HFF-Myc (cell line): ENCODE results near the gene TPM3.

Experiments used
- DNase-seq: peaks from one replicate; pipeline ENCODE4 v3.0.0-alpha.2; 2011; ENCODE audit warnings: low read depth; ENCODE audit errors: extremely low read depth
- H3K4me3 ChIP-seq: replicated peaks from 2 replicates; pipeline ENCODE4 v1.5.1; 2011; ENCODE audit warnings: low read depth, mild to moderate bottlenecking, control low read depth, low read length
- TF ChIP-seq, protein P1 (sequence below): IDR thresholded peaks from 2 replicates; pipeline ENCODE4 v1.5.1; 2012; ENCODE audit warnings: mild to moderate bottlenecking, low read depth, low read length, control low read depth; ENCODE audit errors: missing control alignments

TPM3 gene

DNA sequence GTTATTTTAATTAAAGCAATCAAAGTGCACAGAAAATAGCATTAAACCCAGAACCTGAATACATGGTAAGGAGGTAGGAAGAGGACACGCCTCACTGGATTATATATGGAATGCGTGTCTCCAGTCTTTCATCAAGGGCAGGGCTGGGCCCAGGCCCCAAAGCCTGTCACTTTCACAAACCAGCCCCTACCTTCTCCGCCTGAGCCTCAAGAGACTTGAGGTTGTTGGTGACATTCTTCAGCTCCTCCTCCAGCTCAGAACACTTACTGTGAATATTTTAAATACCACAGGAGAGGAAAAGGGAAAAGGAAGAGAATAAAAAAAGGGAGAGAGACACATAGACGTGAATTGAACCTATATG is 20.7 kb downstream of the TPM3 start:
- no peak for DNase-seq
- H3K4me3 ChIP-seq: no peak overlapping the region
- TF ChIP-seq, protein P1, sequence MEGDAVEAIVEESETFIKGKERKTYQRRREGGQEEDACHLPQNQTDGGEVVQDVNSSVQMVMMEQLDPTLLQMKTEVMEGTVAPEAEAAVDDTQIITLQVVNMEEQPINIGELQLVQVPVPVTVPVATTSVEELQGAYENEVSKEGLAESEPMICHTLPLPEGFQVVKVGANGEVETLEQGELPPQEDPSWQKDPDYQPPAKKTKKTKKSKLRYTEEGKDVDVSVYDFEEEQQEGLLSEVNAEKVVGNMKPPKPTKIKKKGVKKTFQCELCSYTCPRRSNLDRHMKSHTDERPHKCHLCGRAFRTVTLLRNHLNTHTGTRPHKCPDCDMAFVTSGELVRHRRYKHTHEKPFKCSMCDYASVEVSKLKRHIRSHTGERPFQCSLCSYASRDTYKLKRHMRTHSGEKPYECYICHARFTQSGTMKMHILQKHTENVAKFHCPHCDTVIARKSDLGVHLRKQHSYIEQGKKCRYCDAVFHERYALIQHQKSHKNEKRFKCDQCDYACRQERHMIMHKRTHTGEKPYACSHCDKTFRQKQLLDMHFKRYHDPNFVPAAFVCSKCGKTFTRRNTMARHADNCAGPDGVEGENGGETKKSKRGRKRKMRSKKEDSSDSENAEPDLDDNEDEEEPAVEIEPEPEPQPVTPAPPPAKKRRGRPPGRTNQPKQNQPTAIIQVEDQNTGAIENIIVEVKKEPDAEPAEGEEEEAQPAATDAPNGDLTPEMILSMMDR: no peak

DNA sequence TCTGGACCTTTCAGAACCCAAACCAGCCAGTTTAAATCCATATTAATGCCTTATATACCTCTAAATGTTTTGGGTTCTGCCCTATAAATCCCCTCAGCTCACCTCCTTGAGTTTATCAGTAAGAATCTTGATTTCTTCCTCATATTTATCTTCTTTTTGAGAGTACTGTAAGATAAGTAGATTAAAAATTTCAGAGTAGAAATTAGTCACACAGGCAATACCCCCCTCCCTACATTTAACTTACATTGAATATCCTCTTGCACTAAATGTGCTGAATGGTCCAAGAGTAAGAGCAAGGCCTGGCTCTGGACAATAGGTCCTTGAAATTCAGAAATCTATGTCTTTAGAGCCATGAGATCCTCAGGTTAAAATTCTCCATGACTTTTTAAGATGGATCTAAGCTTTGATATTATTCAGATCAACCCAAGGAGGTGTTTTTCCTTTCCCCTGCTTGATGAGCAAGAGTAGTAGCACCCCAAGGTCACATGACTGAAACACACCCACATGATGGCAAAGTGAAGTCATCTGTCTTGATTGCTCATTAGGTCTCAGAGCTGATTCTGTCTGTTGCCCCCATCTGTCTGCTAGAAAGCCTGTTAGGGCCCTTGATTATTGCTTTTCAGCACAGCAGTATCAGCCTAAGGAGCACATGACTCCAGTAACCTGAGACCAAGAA is 21.2 kb downstream of the TPM3 start:
- TF ChIP-seq, protein P1: no peak
- H3K4me3 ChIP-seq: no peak overlapping the region
- no peak for DNase-seq

DNA sequence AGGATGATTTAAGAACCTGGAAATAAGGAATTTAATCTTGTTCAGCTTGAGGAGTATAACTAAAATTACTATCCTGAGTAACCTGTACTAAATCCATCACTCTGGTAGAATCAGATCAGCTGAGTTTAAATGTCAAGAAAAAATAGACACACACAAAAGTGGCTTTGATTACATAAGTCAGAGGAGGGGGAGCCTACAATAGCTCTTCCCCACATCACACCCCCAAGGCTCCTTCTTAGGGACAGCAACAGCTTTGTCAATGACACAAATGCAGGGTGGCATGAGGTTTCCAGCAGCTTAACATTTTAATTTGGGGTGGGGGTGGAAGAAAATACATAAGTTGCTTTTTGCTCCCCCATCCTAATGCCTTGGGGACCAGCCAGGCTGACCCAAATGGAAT is 24.4 kb downstream of the TPM3 start:
- no peak for DNase-seq
- TF ChIP-seq, protein P1: no peak
- no peak overlapping the region for H3K4me3 ChIP-seq

DNA sequence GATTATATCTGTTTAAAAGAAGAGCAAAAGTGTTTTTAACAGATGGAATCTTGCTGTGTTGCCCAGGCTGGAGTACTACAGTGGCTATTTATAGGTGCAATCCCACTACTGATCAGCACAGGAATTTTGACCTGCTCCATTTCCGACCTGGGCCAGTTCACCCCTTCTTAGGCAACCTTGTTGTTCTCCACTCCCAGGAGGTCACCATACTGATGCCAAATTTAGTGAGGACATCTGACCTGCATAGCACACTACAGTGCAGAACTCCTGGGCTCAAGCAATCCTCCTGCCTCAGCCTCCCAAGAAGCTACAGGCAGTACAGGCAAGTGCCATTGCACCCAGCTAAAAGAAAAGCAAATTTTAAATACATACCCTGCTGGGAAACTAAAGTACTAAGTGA is 25.7 kb downstream of the TPM3 start:
- no peak overlapping the region for H3K4me3 ChIP-seq
- TF ChIP-seq, protein P1: no peak
- no peak for DNase-seq

- TF ChIP-seq, protein P1: no peak
- no peak for DNase-seq
- no peak overlapping the region for H3K4me3 ChIP-seq
Measured at GRCh38 chr1:154159554-154159953, 32.3 kb downstream of the TPM3 start.

GRCh38 chr1:154158307-154159125 is 33.4 kb downstream of the TPM3 start:
- H3K4me3 ChIP-seq: no peak overlapping the region
- TF ChIP-seq, protein P1: no peak
- DNase-seq: no peak
